ENCODE measurements around the gene SYTL1.

Gene SYTL1

DNA sequence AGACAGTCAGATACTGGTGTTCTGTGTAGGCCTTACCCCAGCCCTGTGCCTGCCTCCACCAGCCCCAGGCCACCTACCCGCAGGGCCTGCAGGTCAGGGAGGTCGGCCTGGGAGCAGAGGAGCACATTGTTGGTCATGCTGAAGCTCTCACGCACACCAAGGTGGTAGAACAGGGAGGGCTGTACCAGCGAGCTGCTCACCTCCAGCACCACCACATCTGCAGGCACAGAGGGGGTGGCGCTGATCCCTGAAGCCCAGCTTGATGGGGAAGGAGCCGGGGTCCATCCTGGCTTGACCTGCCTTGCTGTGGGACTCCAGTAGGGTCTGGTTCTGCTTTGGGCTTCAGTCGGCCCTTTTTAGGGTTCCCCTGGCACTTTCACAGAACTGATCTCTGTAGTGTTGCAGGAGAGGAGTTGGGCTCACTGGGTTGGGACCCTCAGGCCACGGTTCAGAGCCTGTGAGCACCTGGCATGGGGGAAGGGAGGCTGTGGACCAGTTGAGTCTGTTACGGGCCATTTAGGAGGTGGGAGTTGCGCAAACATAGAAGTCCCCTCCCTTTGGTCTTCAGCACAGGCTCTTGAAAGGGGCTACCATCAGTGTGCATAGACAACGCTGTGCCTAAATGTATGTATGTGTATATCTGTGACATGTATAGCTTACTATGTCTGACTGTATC is 23.0 kb downstream of the SYTL1 start:
- DNase-seq = no peak

DNA sequence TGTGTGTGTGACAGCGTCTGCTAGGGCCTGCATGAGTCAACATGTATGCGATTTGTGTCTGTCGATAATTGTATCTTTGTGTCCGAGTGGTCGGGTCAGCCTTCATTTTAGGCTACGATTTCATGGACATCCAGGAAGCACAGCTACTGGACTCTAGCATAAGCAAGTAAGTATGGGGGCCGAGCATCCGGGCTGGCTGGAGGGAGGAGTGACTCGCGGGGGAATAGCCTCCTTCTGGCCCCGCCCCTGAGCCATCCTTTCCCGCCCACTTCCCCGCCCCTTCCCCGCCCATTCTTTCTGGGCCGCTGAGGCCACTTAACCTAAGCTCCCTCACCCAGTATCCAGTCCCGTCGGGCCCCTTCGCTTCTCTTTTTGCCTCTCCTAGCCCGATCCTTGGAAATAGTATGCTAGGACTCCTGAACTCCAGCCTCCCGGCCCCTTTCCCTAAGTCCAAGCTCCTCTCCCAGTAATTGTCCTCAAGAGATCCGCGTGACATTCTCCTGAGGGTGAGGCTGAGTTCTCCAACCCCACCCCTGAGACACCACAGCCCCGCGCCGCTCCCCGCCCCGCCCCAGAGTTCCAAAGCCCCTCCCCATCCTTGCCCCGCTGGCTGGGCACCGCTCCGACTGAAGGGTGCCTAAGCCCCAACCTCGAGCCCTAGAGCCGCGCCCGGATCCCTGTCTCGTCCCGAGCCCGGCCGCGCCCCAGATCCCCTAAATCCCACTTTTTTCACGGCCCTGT is 23.7 kb downstream of the SYTL1 start:
- peak; percentile 50 to 75 (median 68) for DNase-seq

GRCh38 chr1:27366113-27366410 is 24.2 kb downstream of the SYTL1 start:
- DNase-seq = peak; percentile 36 to 71 (median 66)

DNA sequence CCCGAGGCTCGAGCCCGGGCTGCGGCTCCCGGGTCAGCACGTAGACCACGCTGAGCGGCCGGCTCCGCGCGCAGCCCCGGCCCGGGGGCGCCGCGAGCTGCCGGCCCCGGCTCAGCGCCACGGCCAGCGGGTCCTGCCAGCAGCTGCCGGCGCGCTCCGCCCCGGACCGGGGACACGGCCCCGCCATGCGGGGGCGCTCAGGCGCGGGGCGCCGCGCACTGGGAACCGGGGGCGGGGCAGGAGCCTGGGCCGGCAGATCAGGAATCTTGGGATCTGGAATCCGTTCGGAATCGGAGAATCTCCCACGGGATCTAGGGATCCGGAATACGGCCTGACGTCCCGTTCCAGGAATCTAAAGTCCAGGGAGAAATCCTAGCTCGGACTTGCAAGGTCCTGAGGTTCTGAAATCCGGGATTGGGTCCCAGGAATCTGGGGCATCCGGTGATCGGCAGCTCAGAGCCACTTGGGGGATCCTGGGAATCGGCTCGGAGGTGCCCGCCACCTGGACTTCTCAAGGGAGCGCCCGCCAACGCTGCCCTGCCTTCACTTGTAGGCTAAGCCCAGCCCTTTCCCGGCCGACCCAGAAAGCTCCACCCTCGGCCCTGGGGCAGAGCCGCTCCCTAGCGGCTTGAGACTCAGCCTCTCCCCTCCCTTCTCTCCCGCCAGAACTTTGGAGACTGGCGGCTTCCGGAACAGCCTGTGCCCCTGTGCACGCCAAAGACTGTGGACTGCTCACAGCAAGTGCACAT is 24.8 kb downstream of the SYTL1 start, which contains the start of gene MAP3K6:
Gene MAP3K6 (minus strand): TSS at position 551 of the 749 bp plus-strand sequence. CDS start 364 bp downstream, at position 187.
- DNase-seq = peak in 1 of 5 experiments; percentile 24

DNA sequence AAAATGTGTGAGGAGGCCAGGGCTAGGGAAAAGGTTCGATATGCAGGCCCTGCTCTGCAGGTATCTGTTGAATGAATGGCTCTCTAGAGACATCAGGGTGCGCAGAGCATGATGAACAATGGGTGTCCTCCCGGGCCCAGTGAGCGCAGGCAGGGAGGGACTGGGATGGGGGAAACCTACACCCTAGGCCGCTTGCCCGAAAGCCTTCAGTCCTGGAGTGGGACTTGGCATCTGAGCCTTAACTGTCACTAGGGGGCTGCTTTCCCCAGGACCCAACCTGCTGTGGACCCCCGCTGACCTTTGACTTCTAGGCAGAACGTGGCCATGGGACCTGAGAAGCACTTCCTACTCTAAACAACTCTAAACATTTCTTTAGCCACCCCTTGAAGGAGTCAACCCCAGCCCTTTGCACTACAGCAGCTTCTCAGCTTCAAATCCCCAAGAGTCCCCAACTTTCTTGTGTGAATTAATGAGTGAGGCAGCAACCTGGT is 25.4 kb downstream of the SYTL1 start:
- no peak for DNase-seq

GRCh38 chr1:27368869-27369582 is 27.2 kb downstream of the SYTL1 start:
- DNase-seq = no peak

DNA sequence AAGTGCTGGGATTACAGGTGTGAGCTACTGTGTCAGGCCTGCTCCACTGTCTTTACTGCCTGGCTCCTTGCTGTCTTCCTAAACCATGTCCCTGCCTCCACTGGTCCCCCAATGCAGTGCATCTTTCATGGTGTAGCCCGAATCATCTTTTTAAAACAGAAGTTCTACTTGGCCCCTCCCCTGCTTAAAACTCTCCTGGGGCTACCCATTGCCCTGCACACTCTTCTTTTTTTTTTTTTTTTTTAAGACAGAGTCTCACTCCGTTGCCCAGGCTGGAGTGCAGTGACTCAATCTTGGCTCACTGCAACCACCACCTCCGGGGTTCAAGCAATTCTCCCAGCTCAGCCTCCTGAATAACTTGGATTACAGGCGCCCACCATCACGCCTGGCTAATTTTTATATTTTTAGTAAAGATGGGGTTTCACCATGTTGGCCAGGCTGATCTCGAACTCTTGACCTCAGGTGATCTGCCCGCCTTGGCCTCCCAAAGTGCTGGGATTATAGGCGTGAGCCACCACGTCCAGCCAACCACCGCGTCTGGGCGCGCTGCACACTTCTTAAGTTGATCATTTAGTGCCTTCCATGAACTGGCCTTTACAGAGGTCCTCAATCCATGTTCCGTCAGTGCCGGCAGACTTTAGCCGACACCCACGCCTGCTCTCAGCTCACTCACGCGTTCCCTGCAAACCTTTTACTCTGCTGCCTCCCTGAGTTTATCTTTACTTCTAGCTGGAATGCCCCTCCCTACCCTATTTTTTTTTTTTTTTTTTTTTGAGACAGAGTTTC is 30.4 kb downstream of the SYTL1 start:
- DNase-seq = no peak

DNA sequence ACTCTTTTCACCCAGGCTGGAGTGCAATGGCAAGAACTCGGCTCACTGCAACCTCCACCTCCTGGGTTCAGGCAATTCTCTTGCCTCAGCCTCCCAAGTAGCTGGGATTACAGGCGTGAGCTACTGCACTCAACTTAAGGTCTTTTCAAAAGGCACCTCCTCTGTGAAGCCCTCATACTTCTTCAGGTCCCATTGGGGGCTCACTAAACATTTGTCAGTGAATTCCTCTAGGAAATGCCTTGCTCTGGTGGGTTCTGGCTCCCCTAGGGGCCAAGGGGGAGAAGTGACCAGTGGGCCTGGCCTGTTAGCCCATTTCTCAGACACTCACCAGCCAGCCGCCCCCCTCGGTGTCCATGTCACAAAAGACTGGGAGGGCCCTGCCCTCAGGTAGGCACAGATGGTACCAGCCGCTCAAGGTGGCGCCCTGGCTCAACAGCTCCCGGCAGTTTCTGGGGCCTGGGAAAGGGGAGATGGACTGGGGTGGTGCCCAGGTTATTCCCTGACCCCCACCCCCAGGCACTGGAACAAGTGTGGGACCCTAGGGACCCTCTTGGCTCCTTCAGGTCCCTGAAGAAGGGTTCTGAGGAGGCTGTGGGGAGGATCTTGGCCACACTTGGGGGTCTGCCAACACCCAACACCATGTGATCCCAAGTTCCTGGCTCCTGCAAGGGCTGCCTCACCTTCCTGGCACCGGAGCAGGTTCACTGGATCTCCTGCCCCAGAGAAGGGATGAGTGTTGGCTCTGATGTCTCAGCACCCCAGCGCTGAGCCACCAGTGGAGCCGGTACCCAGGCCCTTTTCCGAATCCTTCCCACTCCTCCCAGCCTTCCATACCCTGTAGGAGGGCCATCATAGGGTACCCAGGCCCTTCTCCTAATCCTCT is 31.2 kb downstream of the SYTL1 start:
- no peak for DNase-seq

GRCh38 chr1:27374362-27375086 is 32.7 kb downstream of the SYTL1 start, which contains the start of gene FCN3:
Gene FCN3 (minus strand): TSS chr1:27374824. CDS start chr1:27374818, 6 bp downstream.
- no peak for DNase-seq

- DNase-seq = no peak
These were observed 36.1 kb downstream of the SYTL1 start for GRCh38 chr1:27377760-27378495.

DNA sequence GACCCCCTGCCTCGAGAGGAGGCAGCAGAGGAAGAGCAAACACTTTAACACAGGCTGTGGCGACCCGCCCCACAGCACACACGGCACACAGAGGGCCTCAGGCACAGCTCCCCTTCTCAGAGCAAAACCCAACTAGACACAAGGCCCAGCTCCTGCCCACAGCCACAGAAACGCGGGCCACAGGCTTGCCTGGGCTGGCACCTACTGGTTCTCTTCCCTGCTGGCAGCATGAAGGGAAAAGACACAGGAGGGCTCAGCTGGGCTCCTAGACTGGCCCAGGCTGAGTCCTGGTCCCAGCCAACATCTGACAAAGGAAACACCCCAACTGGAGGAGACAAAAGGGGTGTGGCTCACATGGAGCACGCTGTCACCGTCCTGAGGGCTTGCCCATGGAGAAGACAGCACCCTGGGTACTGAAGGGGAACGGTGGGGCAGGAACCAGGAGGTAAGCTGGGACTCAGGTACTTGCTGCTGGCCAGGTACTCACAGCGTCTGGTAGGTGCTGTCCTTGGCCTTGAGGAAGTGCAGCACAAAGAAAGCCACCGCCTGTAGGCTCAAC is 37.8 kb downstream of the SYTL1 start:
- DNase-seq = no peak

DNA sequence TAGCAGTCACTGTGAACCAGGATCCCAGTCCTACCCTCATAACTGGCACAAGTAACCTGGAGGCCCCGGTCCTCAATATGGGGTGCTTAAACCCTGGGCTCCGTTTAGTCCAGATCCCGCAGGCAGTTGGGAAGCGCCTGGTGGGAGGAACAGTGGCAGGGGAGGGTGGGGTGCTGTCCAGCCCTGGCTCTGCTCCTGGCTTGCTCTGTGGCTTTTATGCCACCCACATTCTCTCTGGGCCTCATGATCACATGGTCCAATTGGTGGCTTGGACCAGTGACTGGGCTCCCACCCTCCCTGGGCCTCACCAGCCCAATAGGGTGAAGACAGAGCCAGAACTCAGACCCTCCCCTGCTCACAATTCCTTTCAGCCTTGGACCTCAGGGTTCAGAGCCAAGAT is 38.4 kb downstream of the SYTL1 start:
- DNase-seq = no peak

DNA sequence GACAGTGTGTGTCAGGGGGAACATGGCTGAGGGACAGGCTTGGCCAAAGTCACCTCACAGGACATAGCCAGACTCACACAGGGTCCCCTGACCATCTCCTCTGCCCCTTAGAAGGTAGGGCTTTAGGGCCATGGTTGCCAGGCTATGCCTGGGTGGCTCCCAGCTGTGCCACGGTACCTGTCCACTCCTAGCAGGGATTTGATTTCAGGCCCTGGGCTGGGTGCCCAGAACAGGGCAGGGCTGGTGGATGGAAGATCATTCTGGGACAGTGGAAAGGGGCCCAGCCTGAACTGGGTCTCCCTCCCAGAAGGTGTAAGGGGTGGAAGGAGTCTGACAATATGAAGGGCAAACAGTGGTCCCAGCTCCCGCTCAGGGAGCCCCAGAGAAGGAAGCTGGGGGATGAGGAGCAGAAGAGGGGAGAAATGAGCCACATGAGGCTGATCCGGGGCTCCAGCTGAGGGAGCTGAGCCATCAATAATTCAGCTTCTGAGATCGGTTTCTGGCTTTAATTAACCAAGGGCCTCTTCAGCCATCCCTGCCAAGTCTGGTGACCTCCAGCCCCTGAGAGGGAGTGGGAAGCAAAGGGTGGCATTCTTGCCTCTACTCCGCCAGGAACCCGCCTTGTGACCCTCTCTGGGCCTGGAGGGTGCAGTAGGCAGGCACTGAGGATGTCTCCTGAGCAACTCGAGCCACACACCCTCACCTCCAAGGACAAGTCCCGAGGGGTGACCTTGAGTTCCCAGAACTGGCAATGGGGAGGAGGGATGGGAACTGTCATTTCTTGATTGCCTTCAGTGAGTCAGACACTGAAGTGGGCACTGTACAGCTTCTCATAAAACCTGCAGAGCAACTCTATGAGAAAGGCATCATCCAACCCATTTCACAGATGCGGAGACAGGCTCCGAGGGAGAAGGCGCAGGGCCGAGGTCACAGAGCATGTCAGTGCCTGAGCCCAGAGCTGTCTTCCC is 39.2 kb downstream of the SYTL1 start:
- no peak for DNase-seq

DNA sequence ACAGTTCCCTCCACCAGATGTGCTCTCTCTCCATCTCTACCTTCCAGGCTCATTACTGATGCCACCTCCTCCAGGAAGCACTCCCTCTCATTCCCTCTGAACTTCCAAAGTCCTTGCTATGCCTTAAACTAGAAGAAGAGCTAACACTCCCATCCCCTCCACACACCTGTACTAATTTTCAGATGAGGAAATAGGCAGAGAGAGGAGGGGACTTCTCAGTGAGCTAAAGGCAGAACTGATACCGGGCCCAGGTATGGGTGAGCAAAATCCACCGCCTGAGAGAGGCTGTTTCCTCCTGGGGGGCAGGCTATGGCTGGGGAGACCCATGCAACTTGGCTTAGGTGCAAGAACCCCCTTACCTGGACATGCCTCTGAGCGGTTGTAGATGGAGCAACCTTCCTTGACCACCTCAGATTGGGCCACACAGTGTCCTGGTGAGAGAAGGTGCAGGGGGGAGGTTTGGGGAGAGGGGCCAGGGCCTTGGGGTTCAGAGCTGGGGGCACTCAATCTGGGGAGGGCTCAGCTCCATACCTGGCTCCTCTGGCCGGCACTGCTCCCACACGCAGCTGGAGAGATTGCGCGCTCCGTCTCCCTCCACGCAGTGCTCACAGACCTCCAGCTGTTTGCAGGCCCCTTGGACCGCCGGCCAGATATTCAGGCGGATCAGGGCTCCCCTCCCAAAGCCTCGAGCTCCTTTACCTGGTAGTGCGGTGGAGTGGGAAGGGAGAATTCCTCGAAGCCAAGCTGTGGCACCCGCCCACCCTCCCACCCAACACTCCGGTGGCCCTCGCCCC is 40.3 kb downstream of the SYTL1 start:
- DNase-seq = no peak

- DNase-seq = peak in 3 of 5 experiments; percentile 24 to 48 (median 38)
These were observed 41.3 kb downstream of the SYTL1 start, which contains the start of gene CD164L2 for GRCh38 chr1:27383039-27383605. Gene CD164L2 (minus strand): TSS chr1:27383333. CDS start chr1:27383239, 94 bp downstream.

- DNase-seq = no peak
These were observed 41.8 kb downstream of the SYTL1 start for GRCh38 chr1:27383661-27384060.
